Astrocyte (in vitro differentiated cells and primary cell): ENCODE measurements around the gene KRT74.

Experiments used
- EZH2 ChIP-seq: IDR thresholded peaks from 2 replicates; pipeline ENCODE4 v1.6.1; 2012; ENCODE audit warnings: mild to moderate bottlenecking, low read length, inconsistent platforms; ENCODE audit not compliant: insufficient read depth
- TF ChIP-seq, protein P1 (sequence below): IDR thresholded peaks from 2 replicates; pipeline ENCODE4 v1.5.1; 2011; ENCODE audit warnings: low read depth, mild to moderate bottlenecking, inconsistent platforms, low read length, moderate library complexity; ENCODE audit not compliant: insufficient read depth

GRCh38 chr12:52579468-52580465, 6.1 kb upstream of the KRT74 start:
- TF ChIP-seq, protein P1, sequence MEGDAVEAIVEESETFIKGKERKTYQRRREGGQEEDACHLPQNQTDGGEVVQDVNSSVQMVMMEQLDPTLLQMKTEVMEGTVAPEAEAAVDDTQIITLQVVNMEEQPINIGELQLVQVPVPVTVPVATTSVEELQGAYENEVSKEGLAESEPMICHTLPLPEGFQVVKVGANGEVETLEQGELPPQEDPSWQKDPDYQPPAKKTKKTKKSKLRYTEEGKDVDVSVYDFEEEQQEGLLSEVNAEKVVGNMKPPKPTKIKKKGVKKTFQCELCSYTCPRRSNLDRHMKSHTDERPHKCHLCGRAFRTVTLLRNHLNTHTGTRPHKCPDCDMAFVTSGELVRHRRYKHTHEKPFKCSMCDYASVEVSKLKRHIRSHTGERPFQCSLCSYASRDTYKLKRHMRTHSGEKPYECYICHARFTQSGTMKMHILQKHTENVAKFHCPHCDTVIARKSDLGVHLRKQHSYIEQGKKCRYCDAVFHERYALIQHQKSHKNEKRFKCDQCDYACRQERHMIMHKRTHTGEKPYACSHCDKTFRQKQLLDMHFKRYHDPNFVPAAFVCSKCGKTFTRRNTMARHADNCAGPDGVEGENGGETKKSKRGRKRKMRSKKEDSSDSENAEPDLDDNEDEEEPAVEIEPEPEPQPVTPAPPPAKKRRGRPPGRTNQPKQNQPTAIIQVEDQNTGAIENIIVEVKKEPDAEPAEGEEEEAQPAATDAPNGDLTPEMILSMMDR, result no peak
- TF ChIP-seq EZH2, result no peak
